Activated CD8-positive, alpha-beta memory T cell treated with anti-CD3 and anti-CD28 coated beads for 24 hours (primary cell): ENCODE results near the gene USP37.
"Not testable (repeated sequence)": the region's sequence is repeated elsewhere in the genome, so short reads cannot be mapped to it uniquely, and the experiment has no call there.

Experiments used
- DNase-seq: peaks from one replicate; pipeline ENCODE4 v3.0.0-alpha.2; 2020

Gene USP37

DNA sequence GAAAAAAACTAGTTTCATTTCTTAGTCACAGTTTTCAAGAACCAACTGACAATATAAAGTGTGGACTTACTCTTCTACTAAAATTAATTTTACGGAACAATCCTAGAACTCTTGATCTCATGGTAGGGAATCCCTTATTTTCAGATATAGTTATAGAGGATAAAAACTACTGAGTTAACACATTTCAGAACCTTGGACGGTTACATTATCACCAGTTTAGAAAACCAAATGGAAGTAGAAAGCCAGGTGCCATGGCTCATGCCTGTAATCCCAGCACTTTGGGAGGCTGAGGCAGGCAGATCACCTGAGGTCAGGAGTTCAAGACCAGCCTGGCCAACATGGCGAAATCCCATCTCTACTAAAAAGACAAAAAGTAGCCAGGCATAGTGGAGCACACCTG is 13.9 kb downstream of the USP37 start:
- DNase-seq = not testable (repeated sequence)

DNA sequence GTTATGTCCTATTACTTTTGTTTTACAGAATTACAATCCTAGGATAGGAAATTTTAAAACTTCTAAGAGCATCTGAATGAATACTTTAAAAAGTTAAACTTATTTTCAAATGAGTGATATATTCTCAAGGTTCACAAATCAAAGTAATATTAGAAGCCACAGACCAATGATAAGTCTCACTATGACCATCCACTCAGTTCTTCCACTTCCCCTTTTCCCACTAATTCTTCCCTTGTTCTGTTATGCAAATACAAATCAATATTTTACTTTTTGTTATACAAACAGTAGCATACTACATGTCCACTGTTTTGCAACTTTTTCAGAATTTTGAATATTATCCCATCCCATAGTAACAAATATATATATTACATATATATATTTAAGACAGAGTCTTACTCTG is 20.2 kb downstream of the USP37 start:
- DNase-seq = no peak

DNA sequence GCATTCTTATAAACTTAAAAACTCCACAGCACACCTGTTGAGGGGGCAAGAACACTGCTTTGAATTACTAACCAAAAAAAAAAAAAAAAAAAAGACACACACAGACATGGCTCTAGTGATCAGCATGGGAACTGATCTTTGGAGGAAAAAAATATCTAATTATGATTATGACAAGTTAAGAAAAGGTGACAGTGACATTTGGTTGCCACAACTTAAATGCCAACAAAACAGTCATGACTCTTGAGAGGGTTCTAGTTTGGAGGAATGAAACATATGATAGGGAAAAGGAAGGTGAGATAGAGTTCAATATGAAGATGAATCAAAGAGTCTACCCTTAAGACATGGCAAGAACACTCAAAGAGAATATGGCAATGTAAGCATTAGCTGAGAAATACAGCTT is 20.6 kb downstream of the USP37 start:
- DNase-seq = no peak

DNA sequence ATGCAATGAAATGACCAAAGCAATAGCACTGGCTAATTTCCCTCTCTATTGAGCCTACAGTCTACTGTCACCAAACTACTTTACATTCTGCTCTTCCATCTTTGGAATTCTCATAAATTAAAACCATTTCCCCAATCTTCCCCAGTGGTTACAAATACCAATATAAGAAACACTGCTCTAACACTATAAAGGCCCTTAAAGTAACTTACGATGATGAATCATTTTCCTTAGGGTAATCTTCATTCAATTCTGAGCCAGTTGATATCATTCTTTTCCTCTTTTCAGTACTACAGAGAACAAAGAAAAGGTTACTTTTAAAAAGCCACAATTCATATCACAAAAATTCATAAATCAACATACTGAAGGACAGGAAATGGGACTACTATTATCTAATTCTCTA is 22.1 kb downstream of the USP37 start:
- DNase-seq = no peak

DNA sequence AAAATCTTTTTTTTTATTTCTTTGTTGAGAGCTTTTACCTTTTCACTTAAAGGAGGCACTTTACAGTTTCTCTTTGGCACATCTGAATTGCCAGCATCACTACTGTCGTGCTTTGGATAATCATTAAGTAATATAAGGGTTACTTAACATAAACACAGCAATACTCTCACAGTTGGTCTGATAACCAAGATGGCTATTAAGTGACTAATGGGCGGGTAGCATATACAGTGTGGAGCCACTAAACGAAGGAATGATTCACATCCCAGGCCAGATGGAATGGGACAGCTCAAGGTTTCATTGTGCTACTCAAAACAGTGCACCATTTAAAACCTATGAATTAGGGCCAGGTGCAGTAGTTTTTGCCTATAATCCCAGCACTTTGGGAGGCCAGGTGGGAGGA is 28.1 kb downstream of the USP37 start:
- DNase-seq = no peak

DNA sequence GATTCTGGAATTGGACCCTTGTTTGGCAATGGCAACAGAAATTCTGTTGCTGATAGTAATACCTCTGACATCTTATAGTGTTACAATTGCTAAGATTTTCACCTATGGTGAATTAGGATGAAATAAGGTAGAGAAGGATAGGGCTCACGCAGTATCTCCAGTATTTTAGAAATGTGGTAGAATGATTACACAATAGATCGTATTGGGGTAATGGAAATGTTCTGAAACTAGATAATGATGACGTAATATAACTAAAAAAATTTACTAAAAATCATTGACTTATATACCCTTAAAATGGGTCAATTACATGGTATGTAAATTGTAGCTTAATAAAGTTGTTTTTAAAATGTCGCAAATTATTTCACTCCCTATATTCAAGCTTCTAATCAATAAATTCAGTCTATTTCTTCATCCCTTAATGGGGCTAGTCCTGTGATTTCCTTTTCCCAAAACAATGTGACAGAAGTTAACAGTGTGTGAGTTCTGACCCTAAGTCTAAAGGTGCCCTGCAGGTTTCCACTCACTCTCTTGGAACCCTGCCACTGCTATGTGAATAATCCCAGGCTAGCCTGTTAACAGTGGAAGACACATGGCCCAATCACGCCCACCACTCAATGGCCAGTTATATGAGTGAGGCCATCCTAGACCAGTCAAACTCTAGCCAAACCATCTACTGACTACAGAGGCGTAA is 31.2 kb downstream of the USP37 start:
- no peak for DNase-seq

DNA sequence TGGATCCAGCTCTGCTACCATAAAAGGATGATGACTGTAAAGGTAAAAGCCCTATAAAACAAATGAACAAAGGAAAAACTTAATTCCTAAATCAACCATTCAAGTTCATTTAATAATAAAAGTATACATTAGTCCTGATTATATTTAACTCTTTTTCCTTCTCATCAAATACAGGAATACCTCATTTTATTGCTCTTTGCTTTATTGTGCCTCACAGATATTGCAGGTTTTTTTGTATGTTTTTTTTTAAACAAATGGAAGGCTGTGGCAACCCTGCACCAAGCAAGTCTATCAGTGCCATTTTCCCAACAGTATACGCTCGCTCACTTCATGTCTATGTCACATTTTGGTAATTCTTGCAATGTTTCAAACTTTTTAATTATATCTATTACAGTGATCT is 38.2 kb downstream of the USP37 start:
- DNase-seq = no peak

DNA sequence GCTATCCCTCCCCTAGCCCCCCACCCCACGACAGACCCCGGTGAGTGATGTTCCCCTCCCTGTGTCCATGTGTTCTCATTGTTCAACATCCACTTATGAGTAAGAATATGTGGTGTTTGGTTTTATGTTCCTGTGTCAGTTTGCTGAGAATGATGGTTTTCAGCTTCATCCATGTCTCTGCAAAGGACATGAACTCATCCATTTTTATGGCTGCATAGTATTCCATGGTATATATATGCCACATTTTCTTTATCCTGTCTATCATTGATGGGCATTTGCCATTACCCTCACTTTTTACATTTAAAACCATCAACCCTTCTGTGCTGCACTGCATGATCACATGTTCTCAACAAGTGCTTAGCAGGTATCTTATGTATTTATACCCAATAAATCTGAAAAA is 39.7 kb downstream of the USP37 start:
- not testable (repeated sequence) for DNase-seq

DNA sequence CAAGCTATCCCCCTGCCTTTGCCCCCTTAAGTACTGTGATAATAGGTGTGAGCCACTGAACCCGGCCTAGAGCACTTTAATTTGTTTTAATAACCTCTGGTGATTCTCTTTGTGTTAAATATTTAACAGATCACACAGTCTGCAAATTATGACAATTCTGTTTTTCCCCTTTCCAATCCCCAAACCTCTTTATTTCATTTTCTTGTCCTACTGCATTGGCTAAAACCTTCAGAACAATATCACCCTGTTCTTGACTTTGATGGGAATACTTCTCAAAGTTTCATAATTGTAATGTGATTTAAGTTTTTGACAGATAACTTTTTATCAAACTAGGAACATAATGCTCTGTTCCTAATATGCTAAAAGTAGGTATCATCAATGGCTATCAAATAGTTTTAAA is 44.5 kb downstream of the USP37 start:
- DNase-seq = no peak

DNA sequence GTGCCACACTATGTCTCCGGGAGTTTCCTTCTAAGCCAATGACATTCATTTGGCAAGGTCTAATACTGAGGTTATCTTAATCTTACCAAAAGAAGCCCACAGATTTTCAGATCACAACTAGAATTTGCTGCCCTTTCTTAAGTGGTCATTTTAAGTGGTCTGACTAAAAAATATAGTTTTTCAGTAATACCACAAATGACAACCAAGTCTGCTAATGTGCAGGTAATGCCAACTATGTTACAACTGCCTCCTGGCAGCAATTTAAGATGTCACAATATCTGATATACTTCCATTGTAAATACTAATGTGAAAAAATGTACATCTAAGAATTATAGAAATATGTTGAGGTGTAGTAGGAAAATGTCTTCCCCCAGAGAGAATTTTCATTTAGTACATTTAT is 49.3 kb downstream of the USP37 start:
- no peak for DNase-seq

DNA sequence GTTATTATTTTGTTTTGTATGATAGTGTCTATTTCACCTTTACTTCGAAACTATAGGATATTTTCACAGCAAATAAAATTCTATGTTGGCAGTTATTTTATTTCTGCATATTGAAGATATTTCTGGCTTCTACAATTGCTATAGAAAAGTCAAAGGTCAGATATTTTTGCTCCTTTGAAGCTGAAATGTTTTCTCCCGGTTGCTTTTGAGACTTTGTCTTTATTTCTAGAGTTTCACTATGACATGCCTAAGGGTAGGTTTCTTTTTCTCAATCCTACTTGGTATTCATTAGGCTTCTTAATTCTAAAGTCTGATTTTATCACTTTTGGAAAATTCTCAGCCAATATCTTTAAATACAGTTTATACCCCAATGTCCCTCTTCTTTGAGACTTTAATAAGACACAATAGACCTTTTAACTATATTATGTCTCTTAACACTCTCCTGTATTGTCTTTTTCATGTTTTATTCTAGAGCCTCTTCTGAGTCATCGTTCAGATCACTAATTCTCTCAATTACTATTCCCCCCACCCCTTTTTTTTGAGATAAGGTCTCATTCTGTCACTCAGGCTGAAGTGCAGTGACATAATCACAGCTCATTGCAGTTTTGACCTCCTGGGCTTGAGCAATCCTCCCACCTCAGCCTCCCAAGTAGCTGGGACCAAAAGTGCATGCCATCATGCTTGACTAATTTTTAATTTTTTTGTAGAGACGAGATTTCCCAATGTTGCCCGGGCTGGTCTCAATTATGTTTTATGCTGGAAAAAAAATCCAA is 50.5 kb downstream of the USP37 start:
- DNase-seq = no peak

DNA sequence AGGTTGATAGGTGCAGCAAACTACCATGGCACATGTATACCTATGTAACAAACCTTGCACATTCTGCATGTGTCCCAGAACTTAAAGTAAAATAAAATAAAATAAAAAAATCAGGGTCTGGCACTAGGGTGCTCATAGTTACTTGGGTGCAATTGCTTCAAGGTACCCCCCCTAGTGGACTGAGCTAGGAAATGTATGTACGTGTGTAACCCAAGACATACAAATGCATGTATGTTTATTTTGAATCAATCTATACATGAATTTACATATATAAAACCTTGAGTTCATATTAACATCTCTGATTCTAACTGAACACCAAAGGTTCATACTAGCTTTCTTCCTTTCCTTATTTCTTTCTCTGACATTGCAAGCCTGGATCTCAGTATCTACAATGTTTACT is 51.5 kb downstream of the USP37 start:
- DNase-seq = no peak

DNA sequence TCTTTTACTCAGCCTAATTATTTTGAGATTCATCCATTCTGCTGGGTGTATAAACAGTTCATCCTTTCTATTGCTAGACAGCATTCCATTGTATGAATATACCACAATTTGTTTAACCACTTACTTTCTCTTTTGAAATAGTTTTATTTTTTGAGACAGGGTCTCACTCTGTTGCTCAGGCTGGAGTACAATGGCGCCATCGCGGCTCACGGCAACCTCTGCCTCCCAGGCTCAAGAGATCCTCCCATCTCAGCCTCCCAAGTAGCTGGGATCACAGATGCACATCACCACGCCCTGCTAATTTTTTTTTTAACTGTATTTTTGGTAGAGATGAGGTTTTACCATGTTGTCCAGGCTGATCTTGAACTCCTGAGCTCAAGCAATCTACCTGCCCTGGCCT is 54.5 kb downstream of the USP37 start:
- DNase-seq = no peak

DNA sequence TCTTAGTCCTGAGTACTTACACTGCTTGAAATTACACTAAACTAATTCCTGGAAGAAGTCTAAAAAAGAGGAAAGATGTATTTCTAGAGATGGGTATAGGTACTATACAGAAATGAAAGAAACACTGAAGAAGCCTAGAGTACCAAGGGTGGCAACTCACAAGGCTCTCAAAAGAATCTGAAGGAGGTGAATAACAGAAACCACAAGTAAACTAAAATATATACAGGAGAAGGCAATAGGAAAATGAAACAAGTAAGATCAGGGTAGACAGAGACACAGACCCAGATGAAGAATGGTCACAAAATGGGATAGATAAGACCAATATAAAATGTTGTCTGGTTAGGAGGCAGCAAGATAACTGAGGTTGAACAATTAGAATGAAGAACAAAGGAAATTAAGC is 59.9 kb downstream of the USP37 start:
- no peak for DNase-seq

DNA sequence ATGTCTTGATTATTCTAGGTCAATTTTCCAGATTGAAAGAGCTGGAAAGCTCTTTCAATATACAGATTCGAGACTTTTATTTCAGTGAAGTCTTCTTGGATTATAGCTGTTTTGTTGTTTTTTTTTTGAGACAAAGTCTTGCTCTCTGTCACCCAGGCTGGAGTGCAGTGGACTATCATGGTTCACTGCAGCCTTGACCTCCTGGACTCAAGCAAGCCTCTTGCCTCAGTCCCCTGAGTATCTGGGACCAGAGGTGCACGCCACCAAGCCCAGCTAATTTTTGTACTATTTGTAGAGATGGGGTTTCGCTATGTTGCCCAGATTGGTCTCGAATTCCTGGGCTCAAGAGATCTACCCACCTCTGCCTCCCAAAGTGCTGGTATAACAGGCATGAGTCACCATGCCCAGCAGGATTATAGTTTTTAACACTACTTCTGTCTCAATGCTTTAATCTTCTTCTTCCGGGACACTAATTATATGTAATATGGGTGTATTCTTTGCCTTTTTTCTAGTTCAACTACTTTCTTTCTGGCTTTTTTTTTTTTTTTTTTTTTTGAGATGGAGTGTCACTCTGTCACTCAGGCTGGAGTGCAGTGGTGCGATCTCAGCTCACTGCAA is 62.3 kb downstream of the USP37 start:
- DNase-seq = no peak

DNA sequence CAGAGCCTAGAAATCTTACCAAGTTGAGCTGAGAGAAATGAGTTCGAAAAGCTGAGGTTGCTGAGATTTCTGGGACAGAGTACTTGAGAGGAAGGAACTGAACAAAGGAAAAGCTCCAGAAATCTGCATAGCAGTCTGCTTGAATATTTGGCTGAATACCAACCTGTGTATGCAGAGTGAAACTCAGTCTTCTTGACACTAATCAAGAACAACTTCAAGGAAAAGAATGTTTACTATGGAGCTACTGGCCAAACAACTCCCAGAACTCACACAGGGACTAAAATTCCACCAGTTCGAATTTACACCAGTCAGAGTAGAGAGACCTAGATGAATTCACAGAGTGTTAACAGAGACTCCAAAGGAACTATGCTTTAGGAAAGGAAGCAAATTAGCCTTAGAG is 66.5 kb downstream of the USP37 start:
- no peak for DNase-seq

DNA sequence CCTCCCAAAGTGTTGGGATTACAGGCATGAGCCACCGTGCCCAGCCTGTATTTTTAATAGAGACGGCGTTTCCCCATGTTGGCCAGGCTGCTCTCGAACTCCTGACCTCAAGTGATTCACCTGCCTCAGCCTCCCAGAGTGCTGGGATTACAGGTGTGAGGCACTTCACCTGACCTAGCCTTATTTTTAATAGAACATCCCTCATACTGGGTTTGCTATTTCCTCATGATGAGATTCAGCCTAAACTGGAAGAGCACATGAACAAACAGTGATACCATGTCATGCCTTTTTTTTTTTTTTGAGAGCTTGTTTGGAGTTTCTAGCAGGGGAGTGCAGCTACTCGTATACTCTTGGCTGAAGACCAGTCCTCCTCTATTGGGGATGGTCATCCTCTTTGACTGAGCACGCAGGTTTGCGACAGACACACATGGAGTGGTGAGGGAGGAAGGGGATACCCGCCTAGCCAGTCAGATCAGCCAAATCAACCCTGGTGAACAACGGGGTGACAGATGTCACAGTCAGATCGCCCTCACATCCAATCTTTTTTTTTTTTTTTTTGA is 67.6 kb downstream of the USP37 start:
- no peak for DNase-seq

DNA sequence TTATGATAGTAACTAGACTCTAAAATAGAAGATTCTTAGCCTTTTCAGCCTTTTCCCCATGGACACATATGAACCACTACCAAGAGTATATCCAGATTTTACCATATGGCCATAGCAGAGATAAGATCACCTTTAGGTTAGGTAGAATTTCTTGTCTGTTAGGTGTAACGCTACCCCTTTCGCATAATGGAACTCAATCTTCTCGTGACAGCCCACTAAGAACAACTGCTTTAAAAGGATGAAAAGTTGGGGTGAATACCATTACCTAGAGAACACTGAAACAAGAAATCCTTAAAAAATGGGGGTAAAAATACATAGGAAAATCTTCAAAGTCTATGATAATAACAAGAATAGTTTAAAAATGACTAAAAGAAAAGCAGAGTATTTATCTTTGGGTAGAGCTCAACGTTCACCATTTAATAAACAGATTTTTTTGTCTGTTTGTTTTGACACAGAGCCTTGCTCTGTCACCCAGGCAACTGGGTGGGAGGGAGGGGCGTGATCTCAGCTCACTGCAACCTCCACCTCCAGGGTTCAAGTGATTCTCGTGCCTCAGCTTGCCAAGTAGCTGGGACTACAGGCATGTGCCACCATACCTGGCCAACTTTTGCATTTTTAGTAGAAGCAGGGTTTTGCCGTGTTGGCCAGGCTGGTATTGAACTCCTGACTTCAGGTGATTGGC is 82.0 kb downstream of the USP37 start:
- DNase-seq = no peak

DNA sequence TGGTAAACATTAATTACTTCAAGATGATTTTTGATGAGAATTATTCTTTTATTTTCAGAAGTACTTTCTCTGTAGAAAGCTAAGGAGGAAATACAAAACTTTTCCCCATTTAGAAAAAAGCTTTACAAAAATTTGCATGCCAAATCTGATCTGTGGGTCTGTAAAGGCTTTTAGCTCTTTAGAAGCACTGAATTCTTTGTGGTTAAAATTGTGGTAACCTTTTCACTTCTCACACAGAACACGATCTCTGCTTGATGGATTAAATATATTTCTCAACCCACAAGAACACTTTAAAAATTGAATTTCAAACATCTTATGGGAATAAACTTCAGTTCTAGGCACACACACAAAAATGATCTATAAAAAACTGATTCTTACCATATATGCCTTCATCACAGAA is 85.5 kb downstream of the USP37 start:
- DNase-seq = no peak

DNA sequence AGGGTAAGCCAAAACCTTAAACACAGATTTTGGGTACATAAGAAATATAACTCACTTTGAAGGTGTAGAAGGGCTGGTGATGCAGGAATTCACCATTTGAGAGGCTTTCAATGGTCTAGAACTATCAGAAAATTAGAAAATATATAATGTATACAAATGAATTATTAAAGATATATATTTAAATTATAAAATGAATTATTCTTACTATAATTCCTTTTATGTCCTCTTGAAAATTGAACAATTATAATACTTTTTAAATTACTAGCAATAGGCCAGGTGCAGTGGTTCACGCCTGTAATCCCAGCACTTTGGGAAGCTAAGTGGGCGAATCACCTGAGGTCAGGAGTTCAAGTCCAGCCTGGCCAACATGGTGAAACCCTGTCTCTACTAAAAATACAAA is 88.6 kb downstream of the USP37 start:
- no peak for DNase-seq

DNA sequence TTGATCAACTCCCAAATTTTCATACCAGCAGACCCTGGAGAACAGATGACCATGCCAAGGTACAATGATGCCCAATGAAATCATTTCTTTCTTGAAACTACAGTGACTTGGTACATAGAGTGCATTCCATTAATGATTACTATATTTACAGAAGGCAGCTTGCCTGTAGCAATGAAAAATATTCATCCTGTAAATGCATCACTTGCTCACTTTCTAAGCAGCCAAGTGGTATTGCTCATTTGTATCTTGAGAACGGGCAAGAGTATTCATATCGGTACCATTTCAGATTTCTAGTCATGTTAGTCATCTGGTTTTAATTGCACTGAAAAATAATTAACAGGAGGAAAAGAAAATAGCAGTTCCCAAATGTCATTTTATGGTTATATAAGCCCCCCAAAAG is 89.6 kb downstream of the USP37 start:
- DNase-seq = no peak

DNA sequence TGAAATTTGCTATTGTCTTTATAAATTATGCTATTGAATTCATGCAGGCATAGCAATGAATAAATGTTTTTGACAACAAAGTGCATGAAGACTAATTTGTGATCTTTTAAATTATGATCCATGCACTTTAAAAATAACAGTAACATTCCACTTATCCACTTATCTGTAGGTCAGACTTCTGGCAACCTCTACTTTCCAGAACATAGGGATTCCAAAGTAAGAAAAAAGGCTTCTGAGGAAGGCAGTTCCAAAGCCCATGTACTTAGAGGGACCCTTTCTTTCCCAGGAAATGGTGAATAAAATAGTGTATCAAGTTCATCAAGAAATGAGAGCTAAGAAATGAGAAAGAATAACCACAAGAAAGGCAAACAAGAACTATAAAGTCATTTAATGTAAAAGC is 90.9 kb downstream of the USP37 start:
- no peak for DNase-seq

DNA sequence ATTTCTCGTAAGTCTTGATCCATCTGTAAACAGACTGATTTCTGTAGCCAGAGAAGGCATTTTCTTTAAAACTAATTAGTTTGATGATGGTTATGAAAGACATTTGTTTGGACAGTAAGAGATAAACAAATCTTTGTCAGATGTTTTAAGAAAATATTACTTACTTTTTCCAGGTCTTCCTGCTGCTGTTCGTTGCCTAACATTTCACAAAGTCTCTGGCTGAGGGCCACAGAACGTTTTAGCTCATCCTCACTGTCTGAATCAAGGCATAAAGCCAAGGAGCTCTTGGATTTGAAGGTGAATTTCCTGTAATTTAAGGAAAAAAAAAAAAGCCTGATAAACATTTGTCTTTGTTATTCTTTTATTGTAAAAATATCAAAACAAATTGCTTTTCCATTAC is 91.5 kb downstream of the USP37 start:
- DNase-seq = no peak

DNA sequence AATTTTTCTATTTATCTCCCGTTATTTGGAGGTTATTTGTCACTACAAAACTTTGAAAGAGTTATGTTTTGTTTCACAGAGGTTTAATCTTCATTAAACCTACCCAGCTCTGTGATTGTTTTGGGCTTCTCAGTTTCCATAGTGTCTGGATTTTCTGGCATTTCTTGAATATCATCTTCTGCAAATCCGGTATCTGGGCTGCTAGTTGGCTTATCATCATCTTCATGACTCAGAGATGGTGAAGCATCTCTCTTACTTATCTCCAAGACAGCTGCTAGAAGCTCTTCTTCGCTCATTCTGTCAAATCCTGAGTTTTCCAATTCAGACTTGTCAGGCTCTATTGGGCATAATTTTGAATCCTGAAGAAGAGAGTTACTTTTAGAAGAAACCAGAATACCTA is 93.6 kb downstream of the USP37 start:
- no peak for DNase-seq
